A549 (cell line): ENCODE measurements around the gene LTV1.
"Not testable (repeated sequence)": the region's sequence is repeated elsewhere in the genome, so short reads cannot be mapped to it uniquely, and the experiment has no call there.

Experiments
- CTCF ChIP-seq: fragments of >200 bp; sonication (Bioruptor Twin); formaldehyde crosslinking; IDR thresholded peaks from 3 replicates; pipeline ENCODE4 v1.5.1; 2016
- ELK1 ChIP-seq: fragments of 150-350 bp; IDR thresholded peaks from 2 replicates; pipeline ENCODE4 v1.6.1; 2014; ENCODE audit warnings: low read depth, mild to moderate bottlenecking, low read length
- EP300 ChIP-seq, 2 experiments: fragments of >200 bp; sonication (Bioruptor Twin); formaldehyde crosslinking; IDR thresholded peaks; 2 replicates in 1 of 2; 3 replicates in 1 of 2; pipeline ENCODE4 v1.6.1; 2016 to 2017
- JUNB ChIP-seq: fragments of >200 bp; sonication (Bioruptor Twin); formaldehyde crosslinking; IDR thresholded peaks from 2 replicates; pipeline ENCODE4 v1.6.1; 2016
- MAX ChIP-seq: IDR thresholded peaks from 2 replicates; pipeline ENCODE4 v1.6.1; 2012
- POLR2A ChIP-seq: IDR thresholded peaks from 2 replicates; pipeline ENCODE4 v1.6.1; 2012; ENCODE audit warnings: mild to moderate bottlenecking, low read length
- RAD21 ChIP-seq, 2 experiments: fragments of >200 bp in 1 of 2; sonication (Bioruptor Twin) in 1 of 2; formaldehyde crosslinking in 1 of 2; IDR thresholded peaks in 1 of 2; conservative IDR thresholded peaks in 1 of 2; 2 replicates in 1 of 2; 3 replicates in 1 of 2; pipeline ENCODE4 v1.6.1; 2012 to 2018; ENCODE audit warnings: inconsistent platforms in 1 of 2
- REST ChIP-seq: fragments of 200-600 bp; sonication (generic); IDR thresholded peaks from 2 replicates; pipeline ENCODE4 v1.6.1; 2016; ENCODE audit warnings: antibody characterized with exemption, mild to moderate bottlenecking, moderate library complexity
- RFX5 ChIP-seq: fragments of 450-650 bp; IDR thresholded peaks from 2 replicates; pipeline ENCODE4 v1.7.1; 2014; ENCODE audit warnings: antibody characterized with exemption, mild to moderate bottlenecking, moderate library complexity
- SMC3 ChIP-seq: fragments of >200 bp; sonication (Bioruptor Twin); formaldehyde crosslinking; IDR thresholded peaks from 3 replicates; pipeline ENCODE4 v1.6.1; 2018; ENCODE audit warnings: inconsistent platforms
- SREBF2 ChIP-seq: fragments of 450-650 bp; IDR thresholded peaks from 2 replicates; pipeline ENCODE4 v1.6.1; 2014; ENCODE audit warnings: mild to moderate bottlenecking, moderate library complexity
- TP53 ChIP-seq: fragments of 250-450 bp; sonication (Bioruptor Pico); IDR thresholded peaks from 2 replicates; pipeline ENCODE4 v1.5.0; 2021; ENCODE audit warnings: mild to moderate bottlenecking, moderate library complexity

GRCh38 chr6:143868808-143869207 is 25.7 kb downstream of the LTV1 start:
- TF ChIP-seq POLR2A; JUNB; CTCF; TP53; MAX; RFX5; SMC3; EP300 (IDR thresholded peaks at IDR 0.05); ELK1; SREBF2; RAD21 (conservative IDR thresholded peaks at IDR 0.05 in 1 of 2, IDR thresholded peaks at IDR 0.05 in 1 of 2); REST: not testable (repeated sequence)
